Loucy (cell line): ENCODE measurements around the gene ATG13.

Experiments
- CTCF ChIP-seq: fragments of 200-600 bp; sonication (generic); conservative IDR thresholded peaks from 2 replicates; pipeline ENCODE4 v1.5.1; 2014; ENCODE audit warnings: mild to moderate bottlenecking, antibody characterized with exemption, low read length
- EZH2phosphoT487 ChIP-seq: fragments of 200-600 bp; IDR thresholded peaks from 2 replicates; pipeline ENCODE4 v1.6.1; 2018; ENCODE audit warnings: antibody characterized with exemption, mild to moderate bottlenecking, moderate library complexity, borderline replicate concordance

- TF ChIP-seq CTCF (no peak), EZH2phosphoT487 (no peak)
Measured at GRCh38 chr11:46667043-46667481, 49.7 kb downstream of the ATG13 start.
